IMR-90 (cell line): ENCODE data around the gene SALL2.

Experiments
- CEBPB ChIP-seq: IDR thresholded peaks from 2 replicates; pipeline ENCODE4 v1.6.1; 2012; ENCODE audit warnings: low read depth, low read length, improper control_type of control experiment
- CTCF ChIP-seq: conservative IDR thresholded peaks from 2 replicates; pipeline ENCODE4 v1.5.1; 2012; ENCODE audit warnings: mild to moderate bottlenecking, low read depth, low read length, improper control_type of control experiment
- ELK1 ChIP-seq: fragments of 150-350 bp; IDR thresholded peaks from 2 replicates; pipeline ENCODE4 v1.6.1; 2016; ENCODE audit warnings: low read depth, mild to moderate bottlenecking, low read length, moderate library complexity, borderline replicate concordance
- MXI1 ChIP-seq: IDR thresholded peaks from 2 replicates; pipeline ENCODE4 v1.6.1; 2012; ENCODE audit warnings: low read depth, mild to moderate bottlenecking, low read length, moderate library complexity, borderline replicate concordance
- POLR2A ChIP-seq: IDR thresholded peaks from 2 replicates; pipeline ENCODE4 v1.6.1; 2012; ENCODE audit warnings: mild to moderate bottlenecking, low read depth, low read length
- SMC3 ChIP-seq: fragments of 150-350 bp; IDR thresholded peaks from 2 replicates; pipeline ENCODE4 v1.6.1; 2016; ENCODE audit warnings: low read depth, mild to moderate bottlenecking, antibody characterized with exemption, low read length, moderate library complexity
- USF2 ChIP-seq: fragments of 150-350 bp; IDR thresholded peaks from 2 replicates; pipeline ENCODE4 v1.6.1; 2017; ENCODE audit warnings: mild to moderate bottlenecking, antibody characterized with exemption, low read length, low read depth

GRCh38 chr14:21476925-21477681 lies 49.0 kb downstream of the SALL2 start, which contains the start of the genes RAB2B and TOX4:
- TF ChIP-seq USF2 (no peak; the same call in none of the 2 replicates), ELK1 (no peak), CTCF (peak; percentile 100; the same call in 1 of the 2 replicates), POLR2A (peak; percentile 95), CEBPB (no peak), MXI1 (0 out of 2 replicates have a peak, but pooled peaks have one; percentile 21), SMC3 (peak; percentile 58)
